ENCODE results near the gene ST3GAL2.

Gene ST3GAL2, protein sequence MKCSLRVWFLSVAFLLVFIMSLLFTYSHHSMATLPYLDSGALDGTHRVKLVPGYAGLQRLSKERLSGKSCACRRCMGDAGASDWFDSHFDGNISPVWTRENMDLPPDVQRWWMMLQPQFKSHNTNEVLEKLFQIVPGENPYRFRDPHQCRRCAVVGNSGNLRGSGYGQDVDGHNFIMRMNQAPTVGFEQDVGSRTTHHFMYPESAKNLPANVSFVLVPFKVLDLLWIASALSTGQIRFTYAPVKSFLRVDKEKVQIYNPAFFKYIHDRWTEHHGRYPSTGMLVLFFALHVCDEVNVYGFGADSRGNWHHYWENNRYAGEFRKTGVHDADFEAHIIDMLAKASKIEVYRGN

DNA sequence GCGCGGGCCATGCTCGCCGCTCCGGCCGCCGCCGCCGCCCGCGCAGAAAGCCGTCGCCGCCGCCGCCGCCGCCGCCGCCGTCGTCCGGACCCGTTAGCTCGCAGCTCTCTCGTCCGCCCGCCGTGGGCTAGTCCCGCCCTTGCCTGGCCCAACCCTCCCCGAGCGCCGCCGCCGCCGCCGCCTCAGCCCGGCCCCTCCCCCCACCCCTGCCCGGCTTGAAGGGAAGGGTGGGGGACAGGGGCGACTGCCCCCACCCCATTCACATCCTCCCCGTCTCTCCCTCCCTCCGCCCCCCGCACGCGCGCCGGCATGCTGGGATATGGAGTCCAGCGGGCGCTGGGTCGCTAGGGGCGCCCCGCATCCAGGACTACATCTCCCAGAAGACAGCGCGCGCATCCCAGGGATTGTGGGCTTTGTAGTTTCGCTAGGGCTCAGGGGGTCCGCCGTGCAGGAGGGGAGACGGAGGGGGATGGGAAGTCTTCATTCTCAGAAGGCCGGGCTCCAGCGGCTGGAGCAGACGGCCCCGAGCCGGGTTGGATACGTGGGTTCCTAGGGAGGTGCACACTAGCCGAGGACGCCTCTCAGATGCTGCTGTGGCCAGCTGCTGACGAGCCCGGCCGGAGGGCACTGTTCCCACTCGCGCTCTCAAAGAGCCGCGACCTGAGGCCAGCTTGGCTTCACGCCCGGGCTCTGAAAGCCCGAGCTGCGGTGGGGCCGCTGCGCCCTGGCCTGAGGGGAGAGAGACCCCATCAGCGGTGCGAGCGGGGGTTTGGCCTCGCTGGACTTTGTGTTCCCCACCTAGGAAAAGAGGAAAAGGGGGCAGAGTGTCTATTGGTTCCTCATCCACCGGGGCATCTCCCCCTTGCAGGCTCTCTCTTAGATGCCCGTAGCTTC lies at the start of gene ST3GAL2:
Gene ST3GAL2 (minus strand): TSS at position 132 of the 894 bp plus-strand sequence. CDS start 40,570 bp downstream, outside the sequence.
- DNase-seq: peak; percentile 94

DNA sequence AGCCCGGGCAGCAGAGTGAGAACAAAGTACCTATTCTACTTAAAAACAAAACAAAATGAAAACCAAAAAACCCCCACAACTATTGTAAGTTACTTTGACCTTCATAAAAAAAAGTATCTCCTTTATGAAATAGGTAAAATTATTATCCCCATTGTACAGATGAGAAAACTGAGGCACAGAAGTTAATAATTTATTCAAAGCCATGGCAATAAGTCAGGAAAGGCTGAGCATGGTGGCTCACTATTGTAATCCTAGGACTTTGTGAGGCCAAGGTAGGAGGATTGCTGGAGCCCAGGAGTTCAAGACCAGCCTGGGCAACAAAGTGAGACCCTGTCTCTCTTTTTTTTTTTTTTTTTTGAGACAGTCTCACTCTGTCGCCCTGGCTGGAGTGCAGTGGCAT lies 46.0 kb upstream of the ST3GAL2 start:
- DNase-seq: no peak

DNA sequence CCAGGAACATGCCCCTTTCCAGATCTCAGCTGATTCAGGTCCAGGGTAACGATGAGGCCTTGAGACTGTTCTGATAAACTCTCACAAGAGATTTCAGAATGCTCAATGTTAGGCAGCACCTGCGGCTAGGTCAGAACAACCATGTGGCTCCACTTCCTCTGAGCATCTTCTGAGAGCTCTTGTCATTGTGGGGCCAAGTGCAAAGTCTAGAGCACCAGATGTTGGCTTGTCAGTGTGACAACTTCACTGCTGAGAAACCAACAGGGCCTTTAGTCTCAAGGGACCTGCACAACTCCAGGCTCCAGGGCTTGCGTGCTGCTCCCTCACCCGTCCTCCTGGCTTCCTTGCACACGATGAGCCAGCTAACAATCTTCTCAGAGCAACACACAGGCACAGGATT lies 44.5 kb upstream of the ST3GAL2 start:
- no peak for DNase-seq

DNA sequence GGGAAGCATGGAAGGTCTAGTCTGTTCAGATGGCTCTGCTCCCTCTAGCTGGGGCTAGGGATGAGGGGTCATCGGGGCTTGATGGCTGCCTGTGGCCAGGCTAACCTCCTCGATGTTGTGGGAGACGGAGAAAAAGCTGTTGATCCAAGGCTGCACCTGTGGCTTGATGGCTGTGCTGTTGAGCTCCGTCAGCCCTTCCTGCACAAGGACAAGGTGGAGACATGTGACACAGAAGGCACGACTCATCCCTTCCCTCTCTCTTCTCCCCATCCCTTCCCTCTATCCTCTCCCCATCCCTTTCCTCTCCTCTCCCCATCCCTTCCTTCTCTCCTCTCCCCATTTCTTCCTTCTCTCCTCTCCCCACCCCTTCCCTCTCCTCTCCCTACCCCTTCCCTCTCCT lies 43.7 kb upstream of the ST3GAL2 start:
- no peak for DNase-seq

DNA sequence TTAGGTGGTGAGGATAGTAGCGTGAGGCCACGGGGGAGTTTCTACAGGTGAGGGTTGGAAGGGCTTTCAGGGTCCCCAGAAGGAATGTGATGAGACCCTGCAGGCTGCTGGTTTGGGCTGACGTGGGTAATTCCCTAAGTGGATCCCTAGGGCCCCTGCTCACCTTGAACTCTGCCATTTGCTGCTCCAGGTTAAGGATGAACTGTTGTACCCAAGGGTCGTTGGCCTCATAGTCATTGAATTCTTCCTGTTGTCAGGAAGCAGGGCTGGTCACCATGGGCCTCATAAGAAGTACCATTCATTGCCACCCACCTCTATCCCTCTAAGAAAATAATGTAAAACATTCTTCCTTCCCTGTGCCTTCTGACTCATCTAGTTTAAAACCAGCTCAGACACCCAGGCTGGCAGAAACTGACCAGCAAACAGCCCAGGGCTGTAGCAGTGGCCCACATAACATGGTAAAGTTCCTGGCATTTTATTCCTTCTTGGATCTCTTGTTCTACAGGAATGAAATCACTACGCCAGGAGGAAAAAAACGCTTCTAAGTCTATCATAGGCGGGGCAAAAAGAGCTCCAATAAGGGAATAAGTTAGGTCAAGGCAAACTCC lies 43.1 kb upstream of the ST3GAL2 start:
- no peak for DNase-seq

DNA sequence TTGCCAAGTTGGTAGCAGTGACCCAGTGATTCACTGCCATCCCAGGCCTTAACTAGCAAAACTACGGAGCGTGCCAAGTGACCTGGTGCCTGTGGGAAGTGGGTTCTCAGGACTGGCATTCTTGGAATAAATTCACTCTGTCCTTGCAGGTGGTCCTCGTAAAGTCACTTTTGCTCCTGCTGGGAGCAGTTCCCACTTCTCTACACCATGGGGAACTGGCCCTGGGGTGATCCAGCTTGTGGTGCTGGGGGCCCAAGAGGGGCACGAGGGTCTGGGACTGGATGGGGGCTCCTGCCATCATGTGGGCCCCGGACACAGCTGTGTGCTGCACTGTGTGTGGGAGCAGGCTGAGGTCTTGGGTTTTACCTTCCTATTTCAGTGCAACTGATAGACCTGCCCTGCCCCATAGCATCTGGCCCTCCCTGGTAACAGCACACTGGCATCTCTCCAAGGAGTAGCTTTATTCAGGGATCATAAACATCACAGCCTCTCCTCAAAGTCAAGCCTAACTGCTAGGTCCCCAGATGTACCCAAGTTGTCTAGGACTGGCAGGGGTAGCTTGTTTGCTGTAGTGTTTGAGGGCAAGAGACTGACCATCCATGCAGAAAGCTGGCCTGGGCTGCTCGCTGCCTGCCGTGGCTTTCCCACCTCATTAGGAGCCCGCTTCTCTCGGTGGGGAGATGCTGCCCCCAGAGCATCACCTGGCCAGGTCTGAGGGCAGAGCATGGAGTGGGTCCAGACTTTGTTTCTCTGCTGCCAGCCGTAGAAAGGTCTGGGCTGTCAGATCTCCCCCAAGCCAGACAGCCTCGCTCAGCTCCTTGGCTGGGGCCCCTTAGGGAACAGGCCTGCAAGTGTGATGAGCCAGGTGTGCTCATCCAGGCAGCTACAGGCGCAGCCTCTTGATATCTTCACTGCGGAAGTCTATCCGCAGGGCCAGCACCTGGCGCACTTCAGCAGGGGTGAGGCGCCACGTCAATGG lies 41.5 kb upstream of the ST3GAL2 start:
- no peak for DNase-seq

DNA sequence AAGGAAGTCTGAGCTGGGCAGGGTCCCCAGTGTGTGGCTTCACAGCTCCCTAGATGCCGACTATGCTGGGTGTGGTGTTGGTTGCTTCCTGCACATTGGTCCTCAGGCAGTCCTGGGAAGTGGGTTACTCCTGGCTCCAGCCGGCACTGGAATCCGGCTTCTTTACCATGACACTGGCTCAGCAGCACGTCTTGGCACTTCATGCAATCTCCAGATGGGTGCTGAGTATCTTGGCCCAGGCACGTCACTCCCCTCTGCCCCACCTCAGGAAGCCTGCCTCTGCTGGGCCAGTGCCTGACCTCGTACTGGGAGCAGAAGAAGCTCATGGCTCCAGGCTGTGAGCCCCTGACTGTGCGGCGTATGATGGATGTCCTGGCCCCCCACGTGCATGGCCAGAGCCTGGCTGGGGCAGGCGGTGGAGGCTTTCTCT lies 40.0 kb upstream of the ST3GAL2 start:
- DNase-seq: no peak

DNA sequence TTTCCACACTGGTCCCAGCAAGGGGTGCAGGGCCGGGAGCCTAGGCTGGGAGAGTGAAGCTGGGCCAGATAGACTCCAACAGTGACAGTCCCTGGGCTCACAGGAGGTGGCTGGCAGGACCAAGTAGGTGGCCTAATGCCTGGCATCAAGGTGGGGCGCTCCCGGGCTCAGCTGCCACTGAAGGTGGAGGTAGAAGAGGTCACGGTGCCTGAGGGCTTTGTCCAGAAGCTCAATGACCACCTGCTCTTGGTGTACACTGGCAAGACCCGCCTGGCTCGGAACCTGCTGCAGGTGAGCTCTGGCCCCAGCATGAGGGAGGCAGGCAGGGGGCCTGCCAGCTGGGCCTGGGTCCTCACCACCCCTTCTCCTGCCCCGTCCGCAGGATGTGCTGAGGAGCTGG lies 39.3 kb upstream of the ST3GAL2 start:
- no peak for DNase-seq

DNA sequence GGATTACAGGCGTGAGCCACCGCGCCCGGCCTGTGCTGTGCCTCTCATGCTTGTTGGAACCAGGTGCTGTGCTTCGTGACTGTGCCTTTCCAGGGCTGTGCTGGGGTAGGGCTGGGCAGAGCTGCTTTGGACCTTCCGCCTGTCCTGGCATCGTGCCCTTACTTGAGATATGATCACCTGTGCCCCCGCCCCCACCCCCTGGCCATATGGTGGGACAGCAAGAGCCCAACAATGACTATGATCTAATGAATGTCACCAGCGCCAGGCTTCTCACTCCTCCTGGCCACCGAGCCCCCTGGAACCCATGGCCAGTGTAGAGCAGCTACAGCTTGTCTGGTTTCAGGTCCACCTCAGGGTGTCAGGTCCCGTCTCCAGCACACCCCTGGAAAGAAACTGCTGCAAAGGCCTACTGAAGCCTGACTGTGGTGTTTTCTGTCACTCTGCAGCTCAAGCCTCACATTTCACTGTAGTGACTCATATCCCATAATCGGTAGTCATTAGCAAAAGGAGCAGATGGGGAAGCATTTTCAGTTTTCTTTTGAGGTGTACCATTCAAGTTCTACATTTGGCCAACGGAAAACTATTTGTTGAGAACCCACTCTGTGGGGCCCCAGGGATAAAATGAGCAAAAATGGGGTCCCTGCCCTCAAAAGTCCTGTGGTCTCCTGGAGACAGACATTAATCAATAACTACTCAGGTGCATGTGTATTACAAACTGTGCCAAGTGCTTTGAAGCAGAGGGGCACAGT lies 37.5 kb upstream of the ST3GAL2 start:
- no peak for DNase-seq

DNA sequence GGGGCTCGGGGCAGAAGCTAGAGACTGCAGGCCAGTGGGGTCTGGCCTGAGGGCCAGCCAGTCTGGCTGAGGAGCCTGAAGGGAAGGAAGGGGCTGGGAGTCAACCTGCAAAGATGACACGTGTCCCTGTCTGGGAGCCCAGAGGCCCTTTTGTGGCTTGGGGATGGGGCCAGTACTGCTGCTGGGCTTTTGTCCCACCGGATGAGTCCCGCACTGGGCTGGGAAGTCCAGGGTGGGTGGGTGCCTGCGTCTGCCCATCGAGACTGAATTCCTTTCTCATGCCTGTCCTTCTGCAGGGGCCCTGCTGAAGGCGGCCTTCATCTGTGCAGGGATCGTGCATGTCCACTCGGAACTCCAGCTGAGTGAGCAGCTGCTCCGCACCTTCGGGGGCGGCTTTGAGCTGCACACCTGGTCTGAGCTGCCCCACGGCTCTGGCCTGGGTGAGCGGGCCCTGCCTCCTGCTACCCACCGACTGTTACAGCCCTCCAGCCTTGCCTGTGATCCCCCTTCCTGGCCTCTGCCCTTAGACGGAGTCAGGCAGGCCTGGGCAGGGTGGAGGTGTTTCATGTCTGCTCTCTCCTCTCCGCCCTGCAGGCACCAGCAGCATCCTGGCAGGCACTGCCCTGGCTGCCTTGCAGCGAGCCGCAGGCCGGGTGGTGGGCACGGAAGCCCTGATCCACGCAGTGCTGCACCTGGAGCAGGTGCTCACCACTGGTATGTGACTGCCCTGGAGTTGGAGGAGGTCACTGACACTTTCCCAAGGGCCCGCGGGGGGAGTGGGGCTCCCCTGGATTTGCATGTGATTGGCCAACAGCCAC lies 36.4 kb upstream of the ST3GAL2 start:
- DNase-seq: no peak

DNA sequence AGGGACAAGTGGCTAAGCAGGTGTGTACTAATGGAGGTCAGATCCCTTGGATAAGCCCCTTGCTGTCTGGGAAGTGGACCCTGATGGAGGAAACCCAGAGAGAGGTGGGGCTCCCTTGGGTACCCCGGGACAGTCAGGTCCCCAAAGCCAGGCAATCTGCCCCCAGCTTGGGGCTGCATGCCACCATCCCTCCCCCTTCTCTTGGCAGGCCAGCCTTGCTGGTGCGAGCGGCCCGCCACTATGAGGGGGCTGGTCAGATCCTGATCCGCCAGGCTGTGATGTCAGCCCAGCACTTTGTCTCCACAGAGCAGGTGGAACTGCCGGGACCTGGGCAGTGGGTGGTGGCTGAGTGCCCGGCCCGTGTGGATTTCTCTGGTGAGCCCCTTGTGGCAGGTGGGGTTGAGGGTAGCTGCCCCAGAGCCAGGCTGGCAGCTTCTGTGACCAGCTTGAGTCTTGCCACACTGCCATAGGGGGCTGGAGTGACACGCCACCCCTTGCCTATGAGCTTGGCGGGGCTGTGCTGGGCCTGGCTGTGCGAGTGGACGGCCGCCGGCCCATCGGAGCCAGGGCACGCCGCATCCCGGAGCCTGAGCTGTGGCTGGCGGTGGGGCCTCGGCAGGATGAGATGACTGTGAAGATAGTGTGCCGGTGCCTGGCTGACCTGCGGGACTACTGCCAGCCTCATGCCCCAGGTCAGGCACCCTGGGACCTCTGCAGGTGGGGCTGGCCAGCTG lies 35.6 kb upstream of the ST3GAL2 start:
- DNase-seq: no peak

DNA sequence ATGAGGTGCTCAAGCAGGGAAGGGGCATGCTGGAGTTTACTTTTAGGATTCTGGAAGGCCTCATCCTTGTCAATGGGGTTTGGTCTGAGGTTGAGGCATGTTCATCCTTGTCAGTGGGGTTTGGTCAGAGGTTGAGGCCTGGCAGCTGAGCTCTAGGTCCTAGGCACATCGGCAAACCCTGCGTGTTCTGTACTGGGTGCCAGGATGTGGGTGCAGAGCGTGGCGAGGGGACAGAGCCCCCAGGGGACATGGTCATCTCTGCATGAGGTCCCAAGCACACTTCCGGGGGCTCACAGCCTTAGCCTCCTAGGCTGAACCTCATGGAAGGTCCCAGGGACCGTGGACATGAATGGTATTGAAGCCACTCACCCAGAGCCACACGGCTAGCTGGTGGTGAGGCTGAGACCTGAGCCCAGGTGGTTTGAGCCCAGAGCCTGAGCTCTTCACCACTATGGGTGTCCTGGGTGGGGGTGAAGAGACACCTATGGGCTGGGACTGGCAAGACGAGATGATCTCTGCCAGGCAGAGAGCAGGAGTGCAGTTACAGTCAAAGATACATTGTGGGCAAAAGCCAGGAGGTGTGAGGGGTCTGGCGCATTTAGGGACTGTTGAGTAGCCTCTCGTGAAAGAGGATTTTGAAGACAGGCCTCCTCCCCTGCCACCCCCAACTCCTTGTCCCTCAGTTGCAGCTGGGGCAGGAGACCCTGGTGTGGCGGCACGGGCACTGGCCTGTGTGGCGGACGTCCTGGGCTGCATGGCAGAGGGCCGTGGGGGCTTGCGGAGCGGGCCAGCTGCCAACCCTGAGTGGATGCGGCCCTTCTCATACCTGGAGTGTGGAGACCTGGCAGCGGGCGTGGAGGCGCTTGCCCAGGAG lies 34.8 kb upstream of the ST3GAL2 start:
- DNase-seq: no peak

DNA sequence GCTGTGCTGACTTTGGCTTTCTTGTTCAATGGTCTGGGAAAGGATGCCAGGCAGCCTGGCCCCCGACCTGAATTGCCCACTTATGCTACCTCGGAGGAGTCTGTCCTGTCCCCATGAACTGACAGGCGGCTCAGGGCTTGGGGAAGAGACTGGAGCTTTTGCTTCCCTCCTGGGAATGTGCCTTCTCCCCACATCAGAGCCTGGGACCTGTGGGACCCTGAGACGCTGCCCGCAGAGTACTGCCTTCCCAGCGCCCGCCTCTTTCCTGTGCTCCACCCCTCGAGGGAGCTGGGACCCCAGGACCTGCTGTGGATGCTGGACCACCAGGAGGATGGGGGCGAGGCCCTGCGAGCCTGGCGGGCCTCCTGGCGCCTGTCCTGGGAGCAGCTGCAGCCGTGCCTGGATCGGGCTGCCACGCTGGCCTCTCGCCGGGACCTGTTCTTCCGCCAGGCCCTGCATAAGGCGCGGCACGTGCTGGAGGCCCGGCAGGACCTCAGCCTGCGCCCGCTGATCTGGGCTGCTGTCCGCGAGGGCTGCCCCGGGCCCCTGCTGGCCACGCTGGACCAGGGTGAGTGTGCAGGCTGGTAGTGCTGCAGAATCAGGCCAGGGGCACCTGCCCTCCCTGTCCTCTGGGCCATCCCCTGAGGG lies 34.0 kb upstream of the ST3GAL2 start:
- no peak for DNase-seq

DNA sequence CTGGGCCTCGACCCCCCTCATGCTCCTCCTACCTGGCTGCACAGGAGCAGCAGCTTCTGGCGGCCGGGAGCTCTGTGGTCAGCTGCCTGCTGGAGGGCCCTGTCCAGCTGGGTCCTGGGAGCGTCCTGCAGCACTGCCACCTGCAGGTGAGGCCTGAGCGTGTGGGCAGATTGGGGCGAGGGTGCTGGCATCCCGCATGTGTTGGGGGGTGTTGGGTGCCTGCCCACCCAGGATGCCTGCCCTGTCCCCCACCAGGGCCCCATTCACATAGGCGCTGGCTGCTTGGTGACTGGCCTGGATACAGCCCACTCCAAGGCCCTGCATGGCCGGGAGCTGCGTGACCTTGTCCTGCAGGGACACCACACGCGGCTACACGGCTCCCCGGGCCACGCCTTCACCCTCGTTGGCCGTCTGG lies 32.0 kb upstream of the ST3GAL2 start:
- DNase-seq: no peak

DNA sequence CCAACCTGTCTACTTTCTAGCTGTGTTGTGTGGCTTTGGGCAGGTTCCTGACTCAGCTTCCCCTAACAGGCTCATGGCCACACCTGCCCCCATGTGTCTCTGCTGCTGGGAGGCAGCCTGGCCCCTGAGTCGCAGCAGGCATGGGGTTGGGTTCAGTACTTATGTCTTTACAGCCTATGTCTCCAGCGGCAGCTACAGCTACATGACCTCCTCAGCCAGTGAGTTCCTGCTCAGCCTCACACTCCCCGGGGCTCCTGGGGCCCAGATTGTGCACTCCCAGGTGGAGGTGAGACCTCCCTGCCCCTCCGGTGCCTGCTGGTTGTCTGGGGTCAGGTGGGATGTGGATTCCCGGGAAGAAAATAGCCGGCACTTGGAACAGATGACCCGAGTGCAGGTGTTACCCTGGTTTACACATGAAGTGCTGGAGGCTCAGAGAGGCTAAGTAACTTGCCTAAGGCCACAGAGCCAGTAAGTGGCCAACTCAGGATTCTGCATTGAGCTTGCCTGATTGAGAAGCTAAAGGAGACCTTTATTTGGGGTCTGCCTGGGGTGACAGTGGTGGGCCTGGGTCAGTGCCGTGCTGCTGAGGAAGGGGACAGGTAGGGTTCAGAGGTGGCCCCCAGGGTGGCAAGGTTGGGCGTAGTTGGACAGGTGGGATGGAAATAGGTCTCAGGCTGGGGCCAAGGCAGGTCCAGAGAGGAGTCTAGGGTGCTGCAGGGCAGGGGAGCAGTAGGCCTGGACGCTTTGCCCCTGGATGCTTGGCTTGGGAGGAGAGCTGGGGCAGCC lies 31.4 kb upstream of the ST3GAL2 start:
- DNase-seq: no peak

DNA sequence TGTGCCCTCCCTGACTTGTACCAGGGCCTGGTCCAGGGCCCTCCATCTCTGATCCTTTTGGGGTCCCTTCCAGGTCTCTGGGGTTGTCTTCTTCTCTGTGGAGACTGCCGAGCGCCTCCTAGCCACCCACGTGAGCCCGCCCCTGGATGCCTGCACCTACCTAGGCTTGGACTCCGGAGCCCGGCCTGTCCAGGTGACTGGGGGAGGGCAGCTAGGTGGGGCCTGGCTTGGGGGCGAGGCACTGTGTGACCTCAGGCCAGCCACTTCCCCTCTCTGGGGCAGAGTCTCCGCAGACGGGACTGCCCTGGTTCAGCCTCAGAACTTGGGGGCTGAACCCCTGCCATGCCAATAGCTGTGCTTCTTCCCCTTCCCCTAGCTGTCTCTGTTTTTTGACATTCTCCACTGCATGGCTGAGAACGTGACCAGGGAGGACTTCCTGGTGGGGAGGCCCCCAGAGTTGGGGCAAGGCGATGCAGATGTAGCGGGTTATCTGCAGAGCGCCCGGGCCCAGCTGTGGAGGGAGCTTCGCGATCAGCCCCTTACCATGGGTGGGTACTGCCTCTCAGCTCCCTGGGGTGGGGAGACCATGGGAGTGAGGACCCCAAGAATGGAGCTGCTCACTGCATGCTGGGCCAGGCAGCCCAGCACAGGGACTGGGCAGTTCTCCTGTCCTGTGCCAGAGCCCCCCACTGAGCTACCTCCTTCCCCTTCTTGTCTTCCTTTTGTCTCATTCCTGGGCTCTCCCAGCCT lies 30.1 kb upstream of the ST3GAL2 start:
- no peak for DNase-seq

DNA sequence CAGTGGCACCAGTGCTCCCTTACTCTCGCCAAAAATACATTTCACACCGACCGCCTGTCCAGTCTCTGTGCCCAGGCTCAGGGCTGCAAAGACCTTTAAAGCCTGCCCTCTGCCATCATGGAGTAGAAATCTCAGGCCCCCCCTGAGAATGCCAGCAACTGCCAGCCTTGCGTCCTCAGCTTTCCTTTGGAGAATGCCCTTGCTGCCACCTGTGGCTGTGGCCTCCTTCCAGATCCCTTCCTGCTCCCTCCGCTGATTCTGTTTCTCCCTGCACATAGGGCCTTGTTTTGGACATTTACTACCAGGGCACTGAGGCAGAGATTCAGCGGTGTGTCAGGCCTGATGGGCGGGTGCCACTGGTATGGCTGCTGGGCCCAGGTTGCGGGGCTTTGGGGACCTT lies 28.7 kb upstream of the ST3GAL2 start:
- no peak for DNase-seq
